ENCODE measurements around the gene CHPF2.

The CHPF2 gene

DNA sequence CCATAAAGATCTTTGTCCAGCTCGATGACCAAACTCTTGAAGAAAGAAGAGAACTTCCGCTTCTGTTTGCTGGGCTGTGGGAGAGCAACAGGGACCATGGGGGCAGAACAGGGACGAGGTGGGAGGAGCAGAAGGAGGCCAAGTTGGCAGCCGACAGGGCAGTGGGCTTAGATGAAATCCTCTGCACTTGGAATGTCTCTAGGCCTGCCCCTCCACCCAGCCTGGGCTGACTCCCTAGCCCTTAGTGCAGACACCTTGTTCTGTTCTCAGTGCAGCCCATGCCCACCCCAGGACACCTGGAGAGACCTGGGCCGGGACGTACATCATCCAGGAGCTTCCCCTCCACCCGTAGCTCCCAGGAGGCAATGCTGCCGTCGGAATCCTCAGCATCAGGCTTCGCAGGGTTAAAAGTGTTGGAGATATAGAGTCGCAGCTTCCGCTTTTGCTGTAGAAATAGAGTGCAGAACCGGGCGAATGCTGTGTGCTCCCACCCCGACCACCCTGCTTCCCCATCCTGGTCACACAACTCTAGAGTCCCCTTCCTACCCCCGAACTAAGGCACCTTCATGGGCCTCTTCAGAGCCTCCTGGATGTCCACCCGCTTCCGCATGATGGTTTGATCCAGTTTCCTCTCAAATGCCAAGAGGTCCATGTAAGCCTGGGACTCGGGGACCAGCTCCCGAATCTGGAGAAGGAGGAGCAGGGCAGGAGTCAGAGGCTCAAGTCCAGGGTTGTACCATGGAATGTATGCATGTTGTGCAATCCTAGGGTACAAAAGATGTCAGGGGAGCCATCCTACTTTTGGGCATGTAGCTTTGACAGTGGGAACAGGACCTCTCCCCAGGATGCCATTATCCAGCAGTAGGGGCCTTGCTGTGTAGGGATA is 10.1 kb downstream of the CHPF2 start:
- FAIRE-seq (no peak), DNase-seq (ENCODE audit: insufficient read length, low spot score) (no peak)
- TF ChIP-seq POLR2A (IDR thresholded peaks at IDR 0.05; ENCODE audit: low read depth, low read length) = no peak

DNA sequence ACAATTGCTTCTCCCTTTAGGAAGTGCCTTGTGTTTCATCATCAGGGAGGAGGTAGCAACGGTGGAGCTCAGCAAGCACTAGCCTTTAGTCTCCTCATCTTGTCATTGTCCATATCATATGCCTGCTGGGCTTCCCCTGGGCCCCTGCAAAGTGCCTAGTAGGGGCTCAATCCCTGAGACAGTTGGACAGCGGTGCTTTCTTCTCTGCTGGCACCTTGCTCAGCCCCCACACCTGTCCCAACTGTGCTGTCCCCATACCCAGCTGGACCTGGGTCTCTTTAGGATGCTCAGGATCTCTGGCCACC is 10.7 kb downstream of the CHPF2 start:
- FAIRE-seq (no peak), DNase-seq (ENCODE audit: insufficient read length, low spot score) (no peak)
- no peak for TF ChIP-seq POLR2A (IDR thresholded peaks at IDR 0.05; ENCODE audit: low read depth, low read length)

DNA sequence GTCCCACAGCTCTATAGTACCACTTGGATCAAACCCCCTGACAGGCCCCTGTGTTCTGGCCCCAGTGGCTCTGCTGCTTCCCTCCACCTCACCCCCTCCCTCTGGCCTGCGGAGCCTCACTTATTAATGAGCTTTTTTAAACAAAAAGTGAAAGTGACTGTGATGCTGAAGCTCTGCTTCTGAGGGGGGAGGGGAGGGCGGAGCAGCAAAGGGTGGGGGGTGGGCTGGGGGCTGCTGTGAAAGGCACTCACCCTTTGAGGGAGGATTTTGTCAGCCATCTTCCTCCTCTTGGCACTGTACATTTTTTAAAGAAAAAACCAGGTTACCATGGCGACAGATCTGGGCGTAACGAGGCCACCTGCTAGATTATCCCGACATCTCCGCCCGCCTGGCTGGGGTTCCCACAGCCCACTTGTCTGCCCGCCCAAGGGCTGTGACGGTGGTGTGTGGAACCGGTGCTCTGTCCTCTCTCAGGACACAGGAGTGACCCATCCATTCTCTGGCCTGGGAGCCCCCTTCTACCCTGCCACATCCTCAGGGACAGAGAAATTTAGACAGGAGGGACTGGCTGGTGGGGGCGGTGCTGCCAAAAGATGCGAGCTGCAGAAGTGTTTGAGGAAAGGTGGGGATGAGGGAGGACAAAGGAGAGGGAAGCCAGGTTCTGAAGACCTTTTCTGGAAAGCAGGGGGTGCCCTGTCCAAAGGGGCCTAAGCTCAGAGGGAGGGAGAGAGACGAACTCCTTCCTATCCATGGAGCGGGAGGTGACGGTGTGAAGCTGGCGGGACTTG is 11.3 kb downstream of the CHPF2 start:
- no peak for DNase-seq (ENCODE audit: insufficient read length, low spot score)
- no peak for FAIRE-seq
- TF ChIP-seq POLR2A (IDR thresholded peaks at IDR 0.05; ENCODE audit: low read depth, low read length) = no peak

DNA sequence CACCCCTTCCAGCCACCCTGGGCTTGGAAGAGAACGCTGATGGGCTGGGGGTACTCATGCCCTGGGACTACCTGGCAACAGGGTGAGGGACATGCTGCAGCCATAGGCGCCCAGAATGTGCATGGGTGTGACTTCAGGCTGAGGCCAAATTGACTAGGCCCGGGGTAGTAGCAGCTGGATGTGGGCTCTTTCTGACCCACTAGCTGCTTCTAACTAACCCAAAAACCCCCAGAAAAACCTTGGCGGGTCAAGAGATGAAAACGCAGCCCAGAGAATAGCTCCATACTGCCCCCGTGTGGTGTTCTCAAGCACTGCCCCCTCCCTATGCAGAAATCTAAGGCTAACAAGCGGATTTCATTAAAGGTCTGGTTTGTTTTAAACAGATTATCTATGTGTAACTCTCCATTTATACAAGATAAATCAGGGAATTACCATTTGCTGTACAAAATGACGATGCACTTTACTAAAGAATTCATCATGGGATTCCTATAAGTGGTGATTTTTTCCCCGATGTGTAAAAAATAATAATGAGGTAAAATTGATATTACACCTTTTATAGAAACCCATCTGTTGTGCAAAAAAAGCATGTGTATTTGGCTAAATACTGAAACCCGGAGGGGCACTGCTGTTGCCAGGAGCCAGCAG is 12.0 kb downstream of the CHPF2 start:
- FAIRE-seq = no peak

DNA sequence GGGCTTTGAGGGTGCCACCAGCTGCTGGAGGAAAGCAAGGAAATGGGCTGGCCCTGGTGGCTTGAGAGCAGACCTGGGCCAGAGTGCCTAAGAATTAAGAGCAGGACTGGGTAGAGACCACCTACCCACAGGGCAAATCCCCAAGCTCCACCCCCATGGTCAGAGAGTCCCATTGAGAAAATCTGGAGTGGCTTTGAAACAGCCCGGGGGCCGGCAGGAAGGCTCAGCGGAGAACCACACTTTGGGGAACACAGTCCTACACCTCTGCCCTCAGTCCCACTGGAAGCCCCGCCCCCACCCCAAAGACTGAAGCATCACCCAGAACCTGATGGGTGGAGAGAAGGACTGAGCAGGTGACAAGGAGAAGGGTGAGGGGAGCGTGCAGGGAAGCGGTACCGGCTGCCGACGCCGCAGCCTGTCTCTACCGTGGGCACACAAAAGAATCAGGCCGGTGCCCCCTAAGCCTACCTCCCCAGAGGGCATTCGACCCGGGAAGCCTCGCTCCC is 12.6 kb downstream of the CHPF2 start:
- no peak for FAIRE-seq

More for the DNA sequence above, 12.0 kb downstream of the CHPF2 start:
- TF ChIP-seq POLR2A (IDR thresholded peaks at IDR 0.05; ENCODE audit: low read depth, low read length) = no peak
- peak; percentile 87 for DNase-seq (ENCODE audit: insufficient read length, low spot score)

DNA sequence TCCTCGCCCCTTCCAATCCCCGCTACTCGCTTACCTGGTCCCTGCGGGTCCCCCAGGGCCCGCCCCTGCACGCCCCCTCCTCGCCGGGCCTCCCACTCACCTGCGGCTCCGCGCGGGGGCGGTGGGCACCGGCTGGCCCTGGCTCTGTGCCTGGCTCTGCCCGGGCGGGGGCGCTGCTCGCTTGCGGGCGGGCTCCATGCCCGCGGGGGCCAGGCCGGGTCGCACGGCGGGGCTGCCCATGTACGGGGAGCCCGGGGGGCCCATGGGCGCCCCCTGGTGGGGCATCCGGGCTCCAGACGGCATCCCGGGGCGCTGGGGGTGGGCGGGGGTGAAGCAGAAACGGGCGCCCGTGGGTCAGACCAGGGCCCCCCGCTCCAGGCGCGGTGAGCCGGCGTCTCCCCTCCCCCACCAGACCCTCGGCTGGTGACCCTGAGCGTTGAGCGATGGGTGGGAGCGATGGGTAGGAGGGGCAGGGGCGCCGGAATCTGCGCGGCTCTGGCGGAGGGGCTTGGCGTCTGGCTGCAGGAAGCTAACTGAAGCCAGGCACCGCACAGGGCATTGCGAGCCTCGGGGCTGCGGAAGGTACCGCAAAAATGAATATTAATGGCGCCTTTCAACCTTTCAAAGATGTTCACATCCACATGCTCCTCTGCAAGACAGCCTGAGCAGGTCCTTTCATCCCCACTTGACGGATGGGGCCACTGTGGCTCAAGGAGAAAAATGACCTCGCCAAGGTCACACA is 13.2 kb downstream of the CHPF2 start:
- TF ChIP-seq POLR2A (IDR thresholded peaks at IDR 0.05; ENCODE audit: low read depth, low read length) = no peak
- FAIRE-seq (no peak), DNase-seq (ENCODE audit: insufficient read length, low spot score) (no peak)

More for the DNA sequence above, 12.6 kb downstream of the CHPF2 start:
- TF ChIP-seq POLR2A (IDR thresholded peaks at IDR 0.05; ENCODE audit: low read depth, low read length) = no peak
- no peak for DNase-seq (ENCODE audit: insufficient read length, low spot score)

DNA sequence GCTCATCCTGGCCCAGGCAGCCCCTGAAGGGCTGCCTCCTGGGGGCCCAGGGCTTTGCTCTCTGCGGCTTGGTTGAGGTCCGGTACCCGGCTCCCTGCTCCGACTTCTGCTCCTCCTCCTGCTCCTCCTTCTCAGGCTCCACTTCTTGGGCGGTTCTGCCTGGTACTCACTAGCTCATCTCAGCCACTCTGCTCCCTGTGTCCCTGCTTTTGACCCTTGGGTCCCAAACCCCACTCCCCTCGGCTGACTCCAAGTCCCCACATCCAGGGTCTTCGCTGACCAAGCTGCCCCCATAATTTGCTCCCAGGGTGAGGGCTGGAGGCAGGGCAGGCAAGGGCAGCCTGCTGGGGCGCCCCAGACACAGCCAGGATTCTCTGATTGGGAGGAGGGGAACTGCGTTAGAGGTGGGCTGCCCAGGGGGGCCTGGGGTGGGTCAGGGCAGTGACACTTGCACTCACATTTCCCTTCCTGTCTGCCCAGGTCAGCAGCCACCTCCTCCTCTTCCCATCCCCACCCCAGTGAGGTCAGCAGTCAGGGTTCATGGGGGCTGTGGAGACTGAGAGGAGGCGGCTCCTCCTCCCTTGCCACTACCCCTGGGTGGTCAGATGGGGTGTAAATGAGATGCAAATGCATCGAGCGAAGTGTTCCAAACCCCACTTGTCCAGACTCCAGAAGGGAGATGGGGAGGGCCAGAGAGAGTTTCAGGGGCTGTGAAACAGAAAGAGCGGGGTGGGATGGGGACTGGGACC is 14.0 kb downstream of the CHPF2 start:
- FAIRE-seq = no peak
- no peak for TF ChIP-seq POLR2A (IDR thresholded peaks at IDR 0.05; ENCODE audit: low read depth, low read length)
- DNase-seq (ENCODE audit: insufficient read length, low spot score) = no peak

DNA sequence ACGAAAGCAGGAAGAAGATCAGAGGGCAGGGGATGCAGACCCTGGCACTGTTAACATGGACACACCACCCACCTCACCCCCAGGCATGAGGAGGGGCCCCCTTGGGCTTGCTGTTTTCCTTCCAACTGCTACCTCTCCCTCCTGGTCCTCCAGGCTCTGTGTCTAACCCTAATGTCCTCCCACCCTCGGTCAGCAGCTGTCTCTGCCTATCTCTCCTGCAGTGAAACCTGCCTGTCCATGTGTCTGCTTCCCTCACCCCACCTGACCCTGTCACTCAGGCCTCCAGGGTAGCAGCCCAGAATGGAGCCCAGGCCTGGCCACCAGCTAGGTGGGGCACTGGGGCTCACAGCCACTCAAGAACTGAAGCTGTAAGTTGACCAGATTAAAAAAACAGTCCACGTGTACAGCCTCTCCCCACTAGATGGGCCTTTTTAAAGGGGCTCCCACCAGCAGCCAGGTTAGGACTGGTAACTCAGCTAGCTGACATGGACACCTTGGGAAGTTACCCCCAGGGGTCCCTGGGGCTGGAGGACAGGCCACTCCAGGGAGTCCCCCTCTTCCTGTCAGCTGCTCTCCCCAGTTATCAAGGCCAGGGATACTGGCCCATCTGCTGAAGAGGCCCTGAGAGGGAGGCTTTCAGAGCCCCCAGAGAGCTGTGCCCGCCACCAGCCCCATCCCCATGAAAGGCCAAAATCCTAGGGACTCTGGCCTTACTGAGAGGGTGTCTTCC is 14.7 kb downstream of the CHPF2 start:
- TF ChIP-seq POLR2A (IDR thresholded peaks at IDR 0.05; ENCODE audit: low read depth, low read length) = no peak
- DNase-seq (ENCODE audit: insufficient read length, low spot score) = no peak
- no peak for FAIRE-seq

DNA sequence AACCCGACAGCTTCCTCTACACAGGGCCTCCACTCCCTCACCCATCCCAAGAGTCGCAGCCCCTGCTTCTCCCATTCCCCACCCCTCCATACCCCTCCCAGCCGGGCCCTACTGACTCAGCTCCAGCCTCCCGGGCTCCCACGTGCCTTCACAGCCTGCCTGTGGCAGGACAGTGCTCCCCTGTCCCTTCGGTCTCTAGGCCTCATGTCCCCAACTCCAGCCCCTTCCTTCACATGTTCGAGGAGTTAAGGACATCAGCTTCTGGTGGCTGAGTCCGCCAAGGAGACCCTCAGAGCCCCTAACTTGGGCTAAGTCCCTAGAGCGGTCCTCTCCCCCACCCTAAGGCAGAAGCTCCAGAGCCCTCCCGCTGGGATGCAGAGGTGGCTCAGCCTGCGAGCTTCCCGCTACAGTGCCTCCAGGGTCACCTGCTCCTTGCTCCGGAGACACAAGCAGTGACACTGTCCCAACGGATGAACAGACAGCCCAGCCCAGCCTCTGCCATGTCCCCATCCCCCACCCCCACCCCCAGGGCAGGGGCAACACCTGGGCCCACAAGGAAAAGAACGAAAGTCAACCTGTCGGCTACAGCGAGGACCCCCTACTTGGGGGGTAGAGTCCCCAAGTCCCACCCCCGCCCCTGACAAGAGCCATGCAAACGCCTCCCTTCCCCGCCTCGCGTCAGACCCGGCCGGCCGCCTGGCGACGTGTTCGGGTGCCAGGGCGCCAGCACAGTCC is 15.5 kb downstream of the CHPF2 start:
- FAIRE-seq (no peak), DNase-seq (ENCODE audit: insufficient read length, low spot score) (no peak)
- TF ChIP-seq POLR2A (IDR thresholded peaks at IDR 0.05; ENCODE audit: low read depth, low read length) = no peak; the same call in 1 of the 2 replicates

DNA sequence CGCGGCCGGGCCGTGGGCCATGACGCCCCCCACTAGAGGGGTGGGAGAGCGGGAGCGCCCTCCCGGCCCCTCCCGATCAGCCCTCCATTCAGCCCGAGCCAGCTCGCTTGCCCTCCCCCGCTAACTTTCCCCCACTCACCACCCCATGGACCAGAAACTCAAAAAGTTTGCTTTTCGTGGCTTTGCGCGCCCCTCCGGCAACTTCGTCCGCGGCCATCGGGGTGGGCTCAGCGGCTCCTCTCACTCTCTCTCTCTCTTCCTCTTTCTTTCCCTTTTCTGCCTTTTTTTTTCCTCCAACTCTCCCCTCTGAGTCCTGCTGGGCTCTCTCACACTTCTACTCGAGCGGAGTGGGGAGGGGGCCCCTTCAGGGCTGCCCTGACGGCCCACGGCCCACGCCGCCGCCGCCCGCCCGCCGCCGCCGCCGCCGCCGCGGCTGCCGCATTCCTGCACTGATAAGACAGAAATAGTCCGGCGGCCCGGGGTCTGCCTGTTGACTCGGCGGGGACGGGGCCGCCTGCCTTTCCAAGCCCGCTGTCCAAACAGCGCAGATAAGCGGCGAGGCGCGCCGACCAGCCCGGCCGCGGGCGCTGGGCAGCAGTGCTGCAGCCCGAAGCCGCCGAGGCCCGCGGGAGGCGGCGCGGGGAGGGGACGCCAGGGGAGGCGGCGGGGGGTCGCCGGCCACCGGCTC is 16.2 kb downstream of the CHPF2 start, which contains the start of gene SMARCD3:
Gene SMARCD3, minus strand, starts transcription at position 349 of the 688 bp plus-strand sequence. Its CDS starts 132 bp downstream, at position 217.
- DNase-seq (ENCODE audit: insufficient read length, low spot score) = no peak
- TF ChIP-seq POLR2A (IDR thresholded peaks at IDR 0.05; ENCODE audit: low read depth, low read length) = no peak
- FAIRE-seq = no peak

Data from H54 (cell line).